A549 (cell line): ENCODE measurements around the gene SRCIN1. TPM values are rescaled to one million over a fixed set of nuclear protein-coding genes. Genes with fewer than 3 reads are reported as not detected.

Experiments
- ATAC-seq, 2 experiments: fragments of 200-7000 bp in 1 of 2; fragments of >200 bp in 1 of 2; cut with Nextera tagmentation in 1 of 2; cut with Tn5 transposase in 1 of 2; 3 replicates each; pipeline versions ENCODE4 v1.8.0 to v1.9.1; 2018 to 2020; ENCODE audit warnings: mild to moderate bottlenecking in 1 of 2, moderate library complexity in 1 of 2
- CTCF ChIA-PET: fragments of 300-600 bp; sonication (Branson Sonifier 250); formaldehyde crosslinking; extraction: SDS; loops from one replicate; lab custom pipeline; 2021; ENCODE audit warnings: antibody characterized with exemption, inconsistent platforms; lab: Yijun Ruan, JAX
- POLR2A ChIA-PET: fragments of 350-600 bp; formaldehyde crosslinking; extraction: SDS; loops from one replicate; lab custom pipeline; 2021; ENCODE audit warnings: antibody characterized with exemption, inconsistent platforms; lab: Yijun Ruan, JAX
- DNase-seq, 2 experiments: peaks; one replicate each; pipeline versions ENCODE4 v3.0.0 to v3.0.0-alpha.2; 2011 to 2016; ENCODE audit warnings: low read depth in 1 of 2, low spot score in 1 of 2
- FAIRE-seq: peaks from 2 replicates; lab custom pipeline; 2011; peaks lifted over from hg19 to GRCh38; lab: Jason Lieb, UNC
- H3K27ac ChIP-seq, 2 experiments: fragments of >200 bp; sonication (Bioruptor Twin); formaldehyde crosslinking; 3 replicates each; pipeline ENCODE4 v1.5.1; 2016 to 2017
- H3K4me1 ChIP-seq: fragments of >200 bp; sonication (Bioruptor Twin); formaldehyde crosslinking; 3 replicates; pipeline ENCODE4 v1.6.1; 2016
- H3K4me2 ChIP-seq: fragments of >200 bp; sonication (Bioruptor Twin); formaldehyde crosslinking; 3 replicates; pipeline ENCODE4 v1.6.1; 2016
- H3K4me3 ChIP-seq: fragments of >200 bp; sonication (Bioruptor Twin); formaldehyde crosslinking; 3 replicates; pipeline ENCODE4 v1.5.1; 2016
- H3K9me3 ChIP-seq: fragments of >200 bp; sonication (Bioruptor Twin); formaldehyde crosslinking; 3 replicates; pipeline ENCODE4 v1.6.1; 2016
- E2F6 ChIP-seq: IDR thresholded peaks from 2 replicates; pipeline ENCODE4 v1.6.1; 2012; ENCODE audit warnings: low read depth, borderline replicate concordance
- EHMT2 ChIP-seq: fragments of 200-600 bp; sonication (generic); IDR thresholded peaks from 2 replicates; pipeline ENCODE4 v1.6.1; 2016; ENCODE audit warnings: antibody characterized with exemption, low read depth, mild to moderate bottlenecking, moderate library complexity
- ESRRA ChIP-seq: fragments of 150-350 bp; IDR thresholded peaks from 2 replicates; pipeline ENCODE4 v1.6.1; 2014; ENCODE audit warnings: mild to moderate bottlenecking, low read length, borderline replicate concordance
- FOSB ChIP-seq: fragments of 250-450 bp; sonication (Bioruptor Pico); IDR thresholded peaks from 2 replicates; pipeline ENCODE4 v1.5.0; 2020; ENCODE audit warnings: mild to moderate bottlenecking, moderate library complexity
- FOSL2 ChIP-seq, 2 experiments: fragments of 450-650 bp in 1 of 2; fragments of >200 bp in 1 of 2; sonication (Bioruptor Twin) in 1 of 2; formaldehyde crosslinking; IDR thresholded peaks; 2 replicates each; pipeline versions ENCODE4 v1.5.0 to v1.6.1; 2016 to 2020; ENCODE audit warnings: mild to moderate bottlenecking in 1 of 2, moderate library complexity in 1 of 2
- FOXS1 ChIP-seq: fragments of 250-450 bp; sonication (Bioruptor Pico); IDR thresholded peaks from 2 replicates; pipeline ENCODE4 v1.5.0; 2020; ENCODE audit warnings: mild to moderate bottlenecking, moderate library complexity
- HDAC2 ChIP-seq: fragments of 200-600 bp; sonication (generic); IDR thresholded peaks from 2 replicates; pipeline ENCODE4 v1.6.1; 2016
- HES2 ChIP-seq: fragments of >200 bp; sonication (Bioruptor Twin); formaldehyde crosslinking; IDR thresholded peaks from 2 replicates; pipeline ENCODE4 v1.6.1; 2016
- HEYL ChIP-seq: fragments of 250-450 bp; sonication (Bioruptor Pico); IDR thresholded peaks from 2 replicates; pipeline ENCODE4 v1.8.0; 2021; ENCODE audit warnings: mild to moderate bottlenecking, moderate library complexity
- HMGXB4 ChIP-seq: fragments of 250-450 bp; sonication (Bioruptor Pico); IDR thresholded peaks from 2 replicates; pipeline ENCODE4 v1.5.0; 2021; ENCODE audit warnings: mild to moderate bottlenecking, moderate library complexity, borderline replicate concordance
- HOXB5 ChIP-seq: fragments of 250-450 bp; sonication (Bioruptor Pico); IDR thresholded peaks from 2 replicates; pipeline ENCODE4 v1.5.0; 2020; ENCODE audit warnings: mild to moderate bottlenecking, moderate library complexity
- MAFK ChIP-seq: fragments of 450-650 bp; IDR thresholded peaks from 2 replicates; pipeline ENCODE4 v1.6.1; 2014; ENCODE audit not compliant: partially characterized antibody
- NFE2L2 ChIP-seq: fragments of 150-350 bp; conservative IDR thresholded peaks from 2 replicates; pipeline ENCODE4 v1.6.1; 2014; ENCODE audit warnings: low read length
- NR3C1 ChIP-seq: fragments of >200 bp; sonication (Bioruptor Twin); formaldehyde crosslinking; IDR thresholded peaks from 3 replicates; pipeline ENCODE4 v1.6.1; 2017
- POLR2AphosphoS2 ChIP-seq: conservative IDR thresholded peaks from 2 replicates; pipeline ENCODE4 v1.6.1; 2012; ENCODE audit warnings: low read length, improper control_type of control experiment, inconsistent platforms
- RFX5 ChIP-seq: fragments of 450-650 bp; IDR thresholded peaks from 2 replicates; pipeline ENCODE4 v1.7.1; 2014; ENCODE audit warnings: antibody characterized with exemption, mild to moderate bottlenecking, moderate library complexity
- RNF2 ChIP-seq: fragments of 200-600 bp; sonication (generic); IDR thresholded peaks from 2 replicates; pipeline ENCODE4 v1.6.1; 2016; ENCODE audit warnings: low read depth, mild to moderate bottlenecking, antibody characterized with exemption, moderate library complexity, borderline replicate concordance
- SMC3 ChIP-seq: fragments of >200 bp; sonication (Bioruptor Twin); formaldehyde crosslinking; IDR thresholded peaks from 3 replicates; pipeline ENCODE4 v1.6.1; 2018; ENCODE audit warnings: inconsistent platforms
- ZC3H11A ChIP-seq: fragments of 450-650 bp; IDR thresholded peaks from 2 replicates; pipeline ENCODE4 v1.6.1; 2014; ENCODE audit warnings: antibody characterized with exemption, mild to moderate bottlenecking
- ZNF302 ChIP-seq: fragments of 250-450 bp; sonication (Bioruptor Pico); IDR thresholded peaks from 2 replicates; pipeline ENCODE4 v1.9.0; 2021; ENCODE audit warnings: inconsistent platforms, mild to moderate bottlenecking, moderate library complexity
- WGBS: methylation state at CpG from one replicate; pipeline ENCODE4 v1.1.6; 2017; ENCODE audit errors: missing lambda C conversion rate; 5-methylcytosine and 5-hydroxymethylcytosine counted together
- polyA plus RNA-seq, 4 experiments: library from polyadenylated mRNA; depleted of rRNA in 3 of 4; stranded (reverse); fragments of >200 nt; fragmentation: RNase III in 1 of 4; extraction: RNeasy Plus Mini Kit Qiagen cat#74134 plus additional on column Dnase treatment in 1 of 4; gene quantifications; 2 replicates in 3 of 4; 3 replicates in 1 of 4; pipeline ENCODE4 v1.2.3, GENCODE V29; 2011 to 2017

SRCIN1 gene
- polyA plus RNA-seq, 2 of the 4 experiments (the other 2 are of a cell fraction) = 1.4 to 2.1 TPM

- ATAC-seq (no peak), DNase-seq (no peak), FAIRE-seq (no peak)
- Histone ChIP-seq H3K4me3 (no peak overlapping the region), H3K4me1 (peaks cover 24% of the 10 kb centered on the region), H3K27ac (no peak overlapping the region), H3K9me3 (no peaks in the 10 kb centered on the region), H3K4me2 (no peak overlapping the region)
- POLR2A ChIA-PET = interaction anchor here (1.7 kb wide), 1 partner anchor 29 kb away, joined by 5 read pairs; no protein-coding TSS in a partner anchor
- WGBS = 76% methylated on average over 5 of the region's 7 CpGs
- TF ChIP-seq ZNF302 (no peak), ESRRA (no peak), E2F6 (no peak), FOXS1 (no peak), HEYL (no peak), POLR2AphosphoS2 (no peak), RNF2 (no peak)
- CTCF ChIA-PET = interaction anchor here (0.7 to 33.9 kb wide), 10 partner anchors 12 to 223 kb away, joined by 3 to 948 read pairs (median 5); partner anchors contain the start of genes EPOP and SRCIN1
Measured at GRCh38 chr17:38586788-38587187, 19.0 kb downstream of the SRCIN1 start.

GRCh38 chr17:38585918-38586529, 19.7 kb downstream of the SRCIN1 start:
- TF ChIP-seq HMGXB4 (CRISPR knock-in tag) (no peak), ZC3H11A (no peak), NFE2L2 (no peak), HDAC2 (no peak), MAFK (no peak), SMC3 (no peak), FOSL2 (IDR thresholded peaks at IDR 0.05) (no peak), FOSL2 (CRISPR knock-in tag; IDR thresholded peaks at IDR 0.05) (no peak), HES2 (no peak), RFX5 (no peak), EHMT2 (no peak), HOXB5 (no peak), FOSB (no peak), NR3C1 (no peak)
- FAIRE-seq (no peak), DNase-seq (no peak), ATAC-seq (no peak)
- WGBS = 67% methylated on average over 7 of the region's 7 CpGs
- Histone ChIP-seq H3K4me2 (no peak overlapping the region), H3K9me3 (no peaks in the 10 kb centered on the region), H3K4me3 (no peak overlapping the region), H3K27ac (no peak overlapping the region), H3K4me1 (peaks cover 21% of the 10 kb centered on the region)
- ChIA-PET POLR2A (no interaction called here), CTCF (interaction anchor here (0.7 to 33.9 kb wide), 13 partner anchors 11 to 222 kb away, joined by 3 to 948 read pairs (median 9); partner anchors contain the start of gene SRCIN1)
